GF-D8 (cell line): ENCODE data around the gene SEMA4C.

Experiments used
- DNase-seq: peaks from one replicate; lab custom pipeline; 2025; lab: John Stamatoyannopoulos, UW

The SEMA4C gene

GRCh38 chr2:96866586-96866985 lies 3.3 kb downstream of the SEMA4C start:
- DNase-seq, result no peak

GRCh38 chr2:96866149-96866548 lies 3.7 kb downstream of the SEMA4C start:
- DNase-seq, result no peak

GRCh38 chr2:96865654-96866053 lies 4.2 kb downstream of the SEMA4C start:
- no peak for DNase-seq

DNA sequence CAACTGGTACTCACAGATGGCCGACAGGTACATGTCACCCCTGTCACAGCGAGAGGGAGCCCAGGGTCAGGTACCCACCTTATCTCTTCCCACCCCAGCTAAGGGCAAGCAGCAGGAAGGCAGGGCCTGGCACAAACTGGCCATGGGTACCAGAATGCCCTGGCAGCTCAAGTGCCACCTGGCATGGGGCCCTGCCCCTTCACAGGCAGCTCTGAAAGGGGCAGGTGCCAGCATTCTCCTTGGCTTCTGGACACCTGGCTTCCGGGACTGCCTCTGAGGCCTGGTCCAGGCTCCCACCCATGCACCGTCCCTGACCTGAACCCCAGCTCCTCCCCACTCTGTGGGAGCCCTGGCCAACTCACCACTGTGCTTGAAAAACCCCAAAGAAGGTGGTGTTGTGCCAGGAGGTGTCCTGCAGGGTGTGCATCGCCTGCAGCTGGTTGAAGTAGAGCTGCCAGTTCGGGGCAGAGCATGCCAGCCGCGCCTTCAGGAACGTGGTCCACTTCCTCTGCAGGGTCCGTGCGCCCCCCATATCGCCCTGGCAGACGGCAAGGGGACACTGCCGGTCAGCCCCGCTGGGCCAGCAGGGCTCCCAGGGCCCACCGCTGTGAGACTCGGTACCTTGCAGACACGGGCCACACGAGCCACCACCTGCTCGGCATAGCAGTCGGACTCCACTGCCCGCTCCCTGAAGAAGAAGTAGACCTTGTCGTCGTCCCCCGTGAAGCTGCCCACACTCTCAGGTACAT lies 5.4 kb downstream of the SEMA4C start:
- no peak for DNase-seq

DNA sequence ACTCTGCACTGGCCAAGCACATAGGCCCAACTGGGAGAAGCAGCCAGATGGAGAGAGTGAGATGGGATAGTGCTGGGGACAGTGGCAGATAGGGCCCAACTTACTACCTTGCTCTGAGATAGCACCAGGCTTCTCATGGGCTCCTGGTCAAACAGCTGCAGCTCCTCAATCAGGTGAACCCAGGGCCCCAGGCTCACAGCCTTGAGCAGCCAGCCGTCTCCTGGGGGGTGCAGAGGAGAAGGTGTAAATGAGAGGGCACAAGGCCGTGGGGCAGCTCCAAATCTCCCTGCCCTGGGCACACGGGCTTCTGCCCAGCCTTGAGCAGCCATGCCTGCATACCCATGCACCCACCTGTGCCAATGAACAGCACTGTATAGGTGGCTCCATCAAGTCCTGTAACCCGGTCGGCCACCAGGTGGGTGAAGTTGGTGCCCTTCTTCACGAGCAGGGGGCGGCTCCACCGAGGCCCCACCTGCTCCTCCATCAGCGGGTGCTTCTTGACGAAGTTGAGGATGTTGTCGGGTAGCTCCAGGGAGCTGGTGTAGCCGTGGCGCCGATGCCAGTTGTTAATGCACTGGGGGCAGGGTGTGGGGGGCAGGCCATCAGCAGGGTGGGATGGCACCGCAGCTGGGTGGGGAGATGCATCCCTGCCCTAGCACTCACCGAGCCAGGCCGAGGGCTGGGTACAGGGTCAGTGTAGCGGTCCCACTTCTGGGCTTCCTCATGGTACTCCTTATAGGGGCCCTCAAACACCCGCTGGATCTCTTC lies 6.1 kb downstream of the SEMA4C start:
- no peak for DNase-seq

DNA sequence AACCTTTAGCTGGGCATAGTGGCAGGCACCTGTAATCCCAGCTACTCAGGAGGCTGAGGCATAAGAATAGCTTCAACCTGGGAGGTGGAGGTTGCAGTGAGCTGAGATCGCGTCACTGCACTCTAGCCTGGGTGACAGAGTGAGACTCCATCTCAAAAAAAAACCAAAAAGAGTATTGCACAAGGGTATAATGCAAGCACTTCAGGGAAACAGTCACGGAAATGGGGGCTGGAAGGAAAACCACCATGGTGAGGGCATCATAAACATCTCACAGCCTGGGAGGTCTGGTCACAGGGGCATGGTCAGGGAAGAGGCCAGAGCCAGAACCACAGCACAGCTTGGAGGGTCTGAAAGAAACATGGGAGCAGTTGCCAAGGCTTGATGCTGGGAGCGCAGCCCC lies 6.8 kb downstream of the SEMA4C start:
- peak; percentile 31 for DNase-seq

- DNase-seq, result no peak
Measured at GRCh38 chr2:96861074-96861473, 8.8 kb downstream of the SEMA4C start.

DNA sequence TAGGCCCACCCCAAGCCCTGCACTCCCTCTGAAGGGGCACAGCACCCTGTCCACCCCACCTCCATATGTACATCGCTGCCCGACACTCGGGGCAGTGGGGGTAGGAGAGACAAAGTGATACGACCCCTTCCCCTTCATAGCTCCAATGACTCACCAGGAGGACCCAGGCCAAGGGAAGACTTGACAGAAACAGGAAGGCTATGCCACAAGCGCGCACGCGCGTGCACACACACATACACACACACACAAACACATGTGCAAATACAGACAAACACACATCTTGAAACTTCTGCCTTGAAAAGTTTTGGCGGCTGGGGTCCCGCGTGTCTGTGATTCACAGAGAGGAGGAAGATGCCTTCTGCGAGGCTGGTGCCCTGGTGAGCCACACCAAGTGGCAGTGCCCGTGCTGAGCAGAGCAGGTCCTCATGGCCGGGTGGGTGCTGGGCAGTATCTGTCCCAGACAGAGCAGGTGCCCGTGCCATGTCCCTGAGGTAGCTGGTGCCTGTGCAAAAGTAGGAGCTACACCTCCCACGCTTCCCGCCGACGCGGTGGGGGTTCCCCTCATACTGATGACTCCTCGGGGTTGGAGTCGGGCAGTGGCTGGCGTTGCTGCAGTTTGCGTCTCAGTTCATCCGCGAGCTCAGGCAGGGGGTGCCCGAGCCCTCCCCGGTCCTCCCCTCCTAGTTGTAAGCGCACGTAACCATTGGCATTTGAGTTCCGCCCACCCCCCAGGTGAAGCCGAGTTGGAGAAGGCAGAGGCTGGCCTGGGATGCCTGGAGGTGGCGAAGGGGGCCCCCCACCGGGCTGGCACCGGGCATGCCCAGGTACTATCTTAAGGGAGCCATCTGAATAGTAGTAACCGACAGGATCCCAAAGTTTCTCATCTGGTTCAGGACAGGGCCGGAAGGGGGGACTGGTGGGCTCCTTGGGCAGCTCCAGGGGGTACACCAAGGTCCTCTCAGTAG lies 9.5 kb downstream of the SEMA4C start:
- no peak for DNase-seq

DNA sequence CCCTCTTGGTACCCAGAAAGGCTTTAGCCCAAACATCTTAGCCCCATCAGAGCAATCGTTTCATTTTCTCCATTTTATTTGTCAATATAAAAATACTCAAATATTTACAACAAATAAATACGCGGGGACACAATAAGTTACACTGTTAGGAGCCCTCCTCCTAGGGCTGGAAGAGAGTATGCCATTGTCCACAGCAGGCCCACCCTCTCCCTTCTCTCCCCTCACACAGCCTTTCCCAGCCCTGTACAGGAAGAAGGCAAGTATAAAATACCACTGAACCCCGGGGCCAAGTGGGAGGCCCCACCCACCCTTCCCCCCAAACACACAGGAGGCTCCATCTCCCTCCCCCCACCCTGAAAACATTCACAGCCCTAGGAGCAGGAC lies 10.2 kb downstream of the SEMA4C start:
- no peak for DNase-seq

DNA sequence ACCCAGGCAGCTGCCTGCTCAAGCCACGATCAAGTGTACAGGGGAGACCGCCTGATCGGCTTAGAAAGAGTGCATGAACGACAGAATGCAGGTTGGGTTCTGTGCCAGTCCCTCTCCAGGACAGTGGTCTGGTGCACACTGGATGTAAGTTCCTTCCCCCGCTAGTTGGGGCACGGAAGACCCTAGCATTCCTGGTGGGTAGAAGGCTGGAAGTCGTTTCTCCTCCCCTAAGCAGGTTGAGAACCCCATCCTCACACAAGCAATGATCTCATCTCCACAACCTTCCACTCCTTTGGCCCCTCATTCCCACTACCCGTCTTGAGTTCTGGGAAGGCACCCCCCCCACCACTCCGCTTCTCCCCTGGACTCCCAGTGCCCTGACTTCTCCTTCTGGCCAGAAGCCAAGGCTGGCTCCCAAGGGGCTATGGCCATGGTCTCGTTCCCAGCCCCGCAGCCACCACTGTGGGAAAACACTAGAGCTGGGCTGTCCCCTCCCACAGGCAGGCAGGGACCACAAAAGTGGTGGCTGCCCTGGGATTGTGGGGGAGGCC lies 10.7 kb downstream of the SEMA4C start:
- no peak for DNase-seq

DNA sequence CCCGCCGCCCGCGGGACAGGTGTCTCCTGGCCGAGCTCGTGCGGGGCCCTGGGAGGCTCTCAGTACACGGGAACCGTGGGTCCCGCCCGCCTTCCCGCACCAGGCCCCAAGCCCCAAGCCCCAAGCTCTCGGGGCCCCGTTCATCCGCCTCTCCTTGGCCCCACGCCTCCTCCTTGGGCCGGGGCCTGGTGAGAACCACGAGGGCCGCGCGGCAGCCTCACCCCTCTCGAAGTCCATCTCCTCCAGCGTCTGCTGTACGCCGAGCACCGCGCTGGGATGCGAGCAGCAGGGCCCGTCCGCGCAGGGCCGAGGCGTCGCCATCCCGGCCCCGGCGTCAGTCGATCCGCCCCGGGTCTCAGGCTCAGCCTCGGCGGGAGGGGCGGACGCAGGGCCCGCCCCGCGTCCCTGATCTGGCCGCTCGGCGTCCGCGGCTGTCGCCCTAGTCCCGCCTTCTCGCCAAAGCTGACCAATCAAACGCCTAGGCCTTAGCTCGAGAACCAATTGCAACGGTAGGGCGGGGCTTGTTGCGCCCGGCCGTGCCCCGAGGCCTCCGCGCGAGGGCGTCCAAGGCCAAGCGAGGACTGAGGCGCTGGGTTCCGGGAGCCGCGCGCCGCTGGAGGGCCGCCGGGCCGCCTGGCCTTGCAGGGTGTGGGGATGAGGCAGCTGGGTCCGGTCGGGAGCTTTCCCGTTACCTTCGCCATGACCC lies 12.1 kb downstream of the SEMA4C start, which contains the start of gene ANKRD39:
ANKRD39 (minus strand) TSS at position 350 of the 706 bp plus-strand sequence; CDS start at position 321, 29 bp downstream.
- DNase-seq, result peak; percentile 90

DNA sequence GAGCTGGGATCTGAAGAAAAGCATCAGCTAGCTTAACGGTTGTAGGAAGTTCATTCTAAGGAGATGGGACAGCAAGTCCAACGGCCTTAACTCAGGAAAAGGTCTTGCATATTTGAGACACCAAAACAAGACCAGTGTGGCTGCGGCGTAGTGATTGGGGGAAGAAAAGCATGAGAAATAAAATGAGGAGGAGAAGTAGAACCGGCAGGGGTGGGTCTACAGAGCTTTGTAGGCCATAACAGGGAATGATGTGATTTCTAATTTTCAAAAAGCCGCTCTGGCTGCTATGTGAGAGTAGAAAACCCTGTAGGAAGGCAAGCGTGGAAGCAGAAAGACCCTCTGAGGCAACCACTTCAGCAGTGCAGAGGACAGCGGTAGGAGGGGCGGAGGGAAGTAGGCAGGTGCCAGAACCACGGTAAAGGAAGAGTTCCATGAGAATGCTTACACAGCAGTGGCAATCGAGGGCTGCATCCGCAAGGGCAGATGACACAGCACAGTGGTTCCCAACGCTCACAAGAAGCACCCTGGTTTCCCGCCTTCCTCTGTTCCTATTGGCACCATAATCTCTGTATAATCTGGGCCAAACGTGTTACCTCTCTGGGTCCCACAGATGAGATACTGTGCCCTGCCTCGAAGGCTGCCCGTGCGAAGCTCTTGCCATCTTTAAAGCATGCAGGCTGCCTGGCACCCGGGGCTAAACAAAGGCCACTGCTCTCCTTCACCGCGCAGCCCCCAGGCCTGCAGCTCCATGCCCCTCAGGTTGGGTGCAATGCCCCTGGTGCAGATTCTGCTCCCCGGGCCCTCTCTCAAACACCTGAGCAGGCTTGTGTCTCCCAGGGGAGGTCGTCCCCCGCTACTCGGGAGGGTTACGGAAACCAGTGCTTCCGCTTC lies 12.9 kb downstream of the SEMA4C start:
- DNase-seq, result peak; percentile 22

DNA sequence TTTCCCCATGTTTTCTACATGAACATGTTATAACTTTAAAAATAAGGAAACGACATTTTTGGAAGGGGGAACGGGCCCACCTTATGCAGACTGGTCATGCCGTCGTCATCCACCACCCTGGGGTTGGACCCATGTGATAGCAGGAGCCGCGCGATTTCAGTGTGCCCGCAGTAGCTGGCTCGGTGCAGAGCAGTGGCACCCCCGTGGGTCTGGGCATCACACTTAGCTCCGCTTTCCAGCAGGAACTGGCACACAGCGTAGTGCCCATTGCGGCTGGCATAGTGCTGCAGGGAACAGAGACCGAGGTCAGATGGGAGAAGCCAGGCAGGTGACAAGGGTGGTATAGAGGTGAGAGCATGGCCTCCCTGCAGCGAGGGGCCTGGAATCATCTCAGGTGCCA lies 16.6 kb downstream of the SEMA4C start:
- DNase-seq, result no peak

DNA sequence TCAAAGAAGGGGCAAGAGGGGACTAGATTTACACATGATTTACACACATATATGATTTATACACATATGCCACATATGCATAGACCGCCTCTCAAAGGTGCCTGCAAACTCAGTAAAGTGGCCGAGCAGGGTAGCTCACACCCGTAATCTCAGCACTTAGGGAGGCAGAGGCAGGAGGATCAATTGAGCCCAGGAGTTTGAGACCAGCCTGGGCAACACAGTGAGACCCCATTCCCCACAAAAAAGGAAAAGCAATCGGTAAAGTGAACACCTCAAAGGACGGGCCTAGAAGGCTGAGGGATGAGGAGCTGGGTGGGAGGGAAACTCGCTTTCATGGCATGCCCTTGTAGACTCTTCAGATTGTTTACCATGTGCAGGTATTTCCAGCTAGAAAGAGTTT lies 17.2 kb downstream of the SEMA4C start:
- no peak for DNase-seq

GRCh38 chr2:96848264-96848663 lies 21.6 kb downstream of the SEMA4C start:
- DNase-seq, result no peak

- DNase-seq, result no peak
Measured at GRCh38 chr2:96847586-96847985, 22.3 kb downstream of the SEMA4C start.

- DNase-seq, result no peak
Measured at GRCh38 chr2:96846825-96847224, 23.1 kb downstream of the SEMA4C start.

DNA sequence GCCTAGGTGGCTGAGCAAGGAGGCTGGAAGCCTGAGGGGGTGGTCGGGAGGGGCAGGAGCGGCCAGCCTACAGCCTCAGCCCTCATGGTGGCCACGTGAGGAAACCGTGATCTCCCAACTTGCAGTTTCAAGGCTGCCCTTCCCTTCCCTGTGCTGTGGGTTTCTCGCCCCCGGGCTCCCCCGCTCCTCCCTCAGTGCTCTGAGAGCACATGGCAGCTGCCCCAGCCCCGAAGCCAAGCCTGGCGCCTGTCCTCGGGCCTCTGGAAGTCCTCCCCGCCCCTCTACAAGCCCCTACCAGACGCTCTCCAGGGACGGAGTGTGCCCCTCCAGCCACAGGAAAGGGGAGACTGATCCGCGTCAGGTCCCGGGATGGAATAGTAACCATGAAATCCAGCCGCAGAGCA lies 25.5 kb downstream of the SEMA4C start:
- no peak for DNase-seq

DNA sequence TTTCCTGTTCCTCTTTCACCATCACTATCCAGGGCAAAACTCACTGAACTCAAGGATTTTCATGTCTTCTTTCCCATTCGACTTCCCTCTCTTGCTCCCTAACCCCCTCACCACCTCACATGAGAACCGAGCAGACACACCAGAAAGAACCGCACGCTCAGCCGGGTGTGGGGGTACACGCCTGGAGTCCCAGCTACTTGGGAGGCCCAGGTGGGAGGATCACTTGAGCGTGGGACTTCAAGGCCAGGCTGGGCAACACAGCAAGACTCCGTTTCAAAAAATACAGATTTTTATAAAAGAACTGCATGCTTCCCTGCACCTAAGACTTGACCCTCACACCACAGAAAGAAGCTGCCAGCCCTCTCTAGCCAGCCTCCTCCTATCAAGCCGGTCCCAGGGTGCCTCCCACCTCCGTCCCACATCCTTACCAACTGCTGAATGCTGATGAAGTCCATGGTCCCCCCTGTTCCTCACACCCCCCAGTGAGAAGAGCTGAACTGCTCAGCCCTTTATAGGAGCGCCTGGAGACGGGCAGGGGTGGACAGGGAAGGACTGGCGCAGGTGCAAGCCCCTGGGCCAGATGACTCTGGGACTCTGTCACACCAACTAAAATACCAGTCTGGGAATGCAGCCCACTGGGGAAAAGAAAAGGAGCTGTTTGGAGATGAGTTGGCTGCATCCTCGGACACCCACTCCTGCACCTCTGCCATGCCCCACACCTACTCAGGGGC lies 26.2 kb downstream of the SEMA4C start, which contains the start of gene ANKRD23:
ANKRD23 (minus strand) TSS at position 484 of the 731 bp plus-strand sequence; CDS start at position 455, 29 bp downstream.
- no peak for DNase-seq
